Heart left ventricle (tissue), 13 donors: ENCODE measurements around the gene DBX1.

Experiments used
- POLR2A ChIP-seq, 2 donors: fragments of 450-650 bp; IDR thresholded peaks; one replicate each; pipeline ENCODE4 v1.6.1; 2017; ENCODE audit warnings: antibody characterized with exemption in 2 of 2, mild to moderate bottlenecking in 2 of 2, moderate library complexity in 2 of 2
- TF ChIP-seq, protein P1 (sequence below), 12 donors: fragments of 200-600 bp; sonication (generic) in 4 of 12; IDR thresholded peaks; one replicate each; pipeline versions ENCODE4 v1.5.0 to v1.8.0; 2018 to 2022; ENCODE audit warnings: antibody characterized with exemption in 12 of 12, mild to moderate bottlenecking in 5 of 12
- donor health status: ischemic (EF 13 %, LVEDD 7.1; RV severe dilation, severe dysfunction).
- donor health status: DM: no; HTN: yes; CAD: no.
- donor health status: DM: no; HTN: no; CAD: no.
- donor health status: ischemic (EF 25% LVEDD 6.9; RV normal size, moderate dysfunction).
- donor health status: ischemic (EF 25% LVEDD 5.7; RV mildly dilated, moderate dysfunction).
- donor health status: ischemic (EF 35%, LVEDD 5.7; RV mildly dilated, moderate dysfunction).
- donor health status: nonischemic (EF 11% LVEDD 7.7; RV severe dilation, severe dysfunction).
- donor health status: DM: yes; HTN: yes; CAD: no.
- donor health status: PGD.
- donor health status: ischemic (EF 29% LVEDD 5.4; RV normal size, mild dysfunction).
- donor health status: nonischemic (EF 23%, LVEDD 6.1; RV moderate dilation, normal function).

DNA sequence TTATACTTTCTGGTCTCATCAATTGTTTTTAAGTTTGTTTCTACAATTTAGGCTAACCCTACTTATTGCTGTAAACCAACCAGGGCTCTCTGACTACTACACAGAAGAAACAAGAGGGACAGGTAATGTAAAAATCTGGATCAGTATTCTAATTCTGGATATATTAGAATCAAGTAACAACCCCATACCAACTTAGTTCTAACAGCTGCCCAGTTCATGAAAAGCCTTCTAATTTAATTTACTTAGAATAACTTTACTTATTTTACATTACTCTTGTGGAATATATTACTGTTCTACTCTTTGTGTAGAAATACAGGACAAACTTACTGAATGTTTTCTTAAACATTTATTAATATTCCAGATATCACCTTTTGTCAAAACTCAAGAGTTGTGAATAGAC lies 45.5 kb upstream of the DBX1 start:
- TF ChIP-seq, protein P1, sequence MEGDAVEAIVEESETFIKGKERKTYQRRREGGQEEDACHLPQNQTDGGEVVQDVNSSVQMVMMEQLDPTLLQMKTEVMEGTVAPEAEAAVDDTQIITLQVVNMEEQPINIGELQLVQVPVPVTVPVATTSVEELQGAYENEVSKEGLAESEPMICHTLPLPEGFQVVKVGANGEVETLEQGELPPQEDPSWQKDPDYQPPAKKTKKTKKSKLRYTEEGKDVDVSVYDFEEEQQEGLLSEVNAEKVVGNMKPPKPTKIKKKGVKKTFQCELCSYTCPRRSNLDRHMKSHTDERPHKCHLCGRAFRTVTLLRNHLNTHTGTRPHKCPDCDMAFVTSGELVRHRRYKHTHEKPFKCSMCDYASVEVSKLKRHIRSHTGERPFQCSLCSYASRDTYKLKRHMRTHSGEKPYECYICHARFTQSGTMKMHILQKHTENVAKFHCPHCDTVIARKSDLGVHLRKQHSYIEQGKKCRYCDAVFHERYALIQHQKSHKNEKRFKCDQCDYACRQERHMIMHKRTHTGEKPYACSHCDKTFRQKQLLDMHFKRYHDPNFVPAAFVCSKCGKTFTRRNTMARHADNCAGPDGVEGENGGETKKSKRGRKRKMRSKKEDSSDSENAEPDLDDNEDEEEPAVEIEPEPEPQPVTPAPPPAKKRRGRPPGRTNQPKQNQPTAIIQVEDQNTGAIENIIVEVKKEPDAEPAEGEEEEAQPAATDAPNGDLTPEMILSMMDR (IDR thresholded peaks at IDR 0.05) = no peak
- TF ChIP-seq POLR2A (IDR thresholded peaks at IDR 0.05) = no peak
